ENCODE measurements around the gene TEX48. TPM values are rescaled to one million over a fixed set of nuclear protein-coding genes. Genes with fewer than 3 reads are reported as not detected.

Gene TEX48
- total RNA-seq, 6 experiments from 2014 or later, result not detected

DNA sequence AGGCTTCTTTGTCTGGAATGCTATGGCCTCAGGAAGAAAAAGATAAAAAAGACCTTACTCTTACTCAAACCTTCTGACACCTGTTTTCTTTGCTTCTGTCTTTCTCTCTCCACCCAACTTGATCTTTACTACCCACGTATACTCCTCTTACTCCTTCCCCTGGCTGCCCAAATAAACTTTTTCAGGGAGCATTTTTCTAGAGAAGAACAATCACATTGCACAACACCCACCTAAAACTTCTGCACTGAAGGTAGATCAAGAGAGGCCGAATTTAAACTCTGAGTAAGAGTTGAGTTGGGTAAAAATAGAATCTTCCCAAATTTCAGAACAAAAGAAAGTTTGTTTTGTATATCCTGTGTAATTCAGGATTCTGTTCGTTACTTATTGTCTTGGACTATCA, 3.9 kb downstream of the TEX48 start:
- DNase-seq (no peak), ATAC-seq (no peak)
- Histone ChIP-seq H3K4me3 (no peak overlapping the region), H3K27me3 (no peaks in the 10 kb centered on the region), H3K9me3 (no peaks in the 10 kb centered on the region), H3K27ac (no peak overlapping the region), H3K36me3 (no peaks in the 10 kb centered on the region), H3K4me1 (no peaks in the 10 kb centered on the region)
- TF ChIP-seq POLR2A (IDR thresholded peaks at IDR 0.05) (no peak), CTCF (IDR thresholded peaks at IDR 0.05) (no peak)
- intact Hi-C loops (cut with DNase I), result loop anchor here in 1 of 2 donors (5.0 kb wide), 1 partner anchor 334 kb away; no protein-coding TSS in a partner anchor
- WGBS (ENCODE audit: insufficient coverage, low coverage, low lambda C conversion rate, missing lambda C conversion rate), result 71% methylated on average over 3 of the region's 3 CpGs

GRCh38 chr9:114677418-114677817, 4.6 kb downstream of the TEX48 start:
- ATAC-seq, result no peak
- no peak overlapping the region for H3K4me3 ChIP-seq
- TF ChIP-seq POLR2A (IDR thresholded peaks at IDR 0.05) (no peak), CTCF (IDR thresholded peaks at IDR 0.05) (no peak)
- no peaks in the 10 kb centered on the region for H3K27me3 ChIP-seq
- no peaks in the 10 kb centered on the region for H3K9me3 ChIP-seq
- no peaks in the 10 kb centered on the region for H3K4me1 ChIP-seq
- no peaks in the 10 kb centered on the region for H3K36me3 ChIP-seq
- 36% methylated on average over 3 of the region's 3 CpGs for WGBS (ENCODE audit: insufficient coverage, low coverage, low lambda C conversion rate, missing lambda C conversion rate)
- H3K27ac ChIP-seq, result no peak overlapping the region
- intact Hi-C loops (cut with DNase I), result loop anchor here in 1 of 2 donors (5.0 kb wide), 1 partner anchor 335 kb away; no protein-coding TSS in a partner anchor
- DNase-seq, result no peak

DNA sequence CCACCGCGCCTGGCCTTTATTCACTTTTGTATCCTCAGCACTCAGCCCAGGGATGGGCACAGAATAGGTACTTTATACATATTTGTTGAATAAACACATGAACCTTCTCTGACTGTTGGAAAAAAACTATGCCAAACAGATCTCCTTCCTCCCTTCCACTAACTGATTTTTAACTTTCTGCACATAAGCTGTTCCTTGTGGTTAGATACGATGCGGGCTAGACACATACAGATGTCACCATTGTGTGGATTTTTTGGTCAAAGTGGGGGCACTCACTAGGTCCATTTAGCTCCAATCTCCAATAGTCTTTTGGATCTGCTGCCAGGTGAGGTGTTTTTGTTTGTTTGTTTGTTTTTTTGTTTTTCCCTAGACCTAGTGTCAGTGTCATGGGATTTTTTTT, 5.1 kb downstream of the TEX48 start:
- 82% methylated on average over 4 of the region's 4 CpGs for WGBS (ENCODE audit: insufficient coverage, low coverage, low lambda C conversion rate, missing lambda C conversion rate)
- ATAC-seq, result no peak
- Histone ChIP-seq H3K27ac (no peak overlapping the region), H3K27me3 (no peaks in the 10 kb centered on the region), H3K4me1 (no peaks in the 10 kb centered on the region), H3K36me3 (no peaks in the 10 kb centered on the region), H3K9me3 (no peaks in the 10 kb centered on the region), H3K4me3 (no peak overlapping the region)
- intact Hi-C loops (cut with DNase I), result loop anchor here in 1 of 2 donors (5.0 kb wide), 1 partner anchor 335 kb away; no protein-coding TSS in a partner anchor
- DNase-seq, result no peak
- no peak for TF ChIP-seq POLR2A (IDR thresholded peaks at IDR 0.05)
- TF ChIP-seq CTCF (IDR thresholded peaks at IDR 0.05), result no peak

GRCh38 chr9:114674798-114675540, 7.0 kb downstream of the TEX48 start:
- no peak for TF ChIP-seq POLR2A (IDR thresholded peaks at IDR 0.05)
- TF ChIP-seq CTCF (IDR thresholded peaks at IDR 0.05), result no peak
- Histone ChIP-seq H3K27me3 (no peaks in the 10 kb centered on the region), H3K4me1 (no peaks in the 10 kb centered on the region), H3K9me3 (no peaks in the 10 kb centered on the region), H3K27ac (no peak overlapping the region), H3K4me3 (no peak overlapping the region), H3K36me3 (no peaks in the 10 kb centered on the region)
- DNase-seq (no peak), ATAC-seq (no peak)
- intact Hi-C loops (cut with DNase I), result loop anchor here in 1 of 2 donors (5.0 kb wide), 1 partner anchor 337 kb away; no protein-coding TSS in a partner anchor
- 64% methylated on average over 3 of the region's 3 CpGs for WGBS (ENCODE audit: insufficient coverage, low coverage, low lambda C conversion rate, missing lambda C conversion rate)

Measured in right lobe of liver (tissue), 6 donors.